Measurements from ENCODE around the gene ANKRD53. TPM values are rescaled to one million over a fixed set of nuclear protein-coding genes. Genes with fewer than 3 reads are reported as not detected.

Gene ANKRD53
- total RNA-seq, 2 donors from 2014 or later: 0.58 TPM; not detected in 1

DNA sequence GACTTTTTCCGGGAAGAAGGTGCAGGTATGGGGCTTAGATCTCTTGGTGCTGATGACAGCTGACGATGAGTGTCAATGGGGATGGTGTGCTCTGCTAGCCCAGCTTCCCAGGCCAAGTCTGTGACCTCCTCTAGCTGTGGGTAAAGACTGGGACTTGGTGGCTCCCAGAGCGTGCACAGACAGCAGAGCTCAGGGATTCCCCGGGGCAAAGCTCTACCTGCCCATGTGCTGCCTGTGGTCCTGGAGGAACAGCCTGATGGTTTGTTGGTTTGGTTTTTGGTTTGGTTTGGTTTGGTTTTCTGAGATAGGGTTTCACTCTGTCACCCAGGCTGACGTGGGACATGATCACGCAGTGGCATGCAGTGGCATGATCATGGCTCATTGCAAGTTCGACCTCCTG is 23.5 kb upstream of the ANKRD53 start:
- H3K9me3 Mint-ChIP-seq: no peaks in the 10 kb centered on the region
- ATAC-seq (replicated peaks in 1 of 2) (no peak), DNase-seq (no peak)
- peaks cover 8% of the 10 kb centered on the region for H3K4me1 Mint-ChIP-seq (ENCODE audit: low read depth)
- H3K4me3 Mint-ChIP-seq: no peak overlapping the region
- no peak overlapping the region for H3K27ac Mint-ChIP-seq
- H3K27me3 Mint-ChIP-seq (ENCODE audit: low read depth): peaks cover 35% of the 10 kb centered on the region
- H3K36me3 Mint-ChIP-seq (ENCODE audit: insufficient read depth in 2 of 2): no peaks in the 10 kb centered on the region

GRCh38 chr2:70956141-70956540 is 22.3 kb upstream of the ANKRD53 start:
- no peak for ATAC-seq (replicated peaks in 1 of 2)
- no peaks in the 10 kb centered on the region for H3K36me3 Mint-ChIP-seq (ENCODE audit: insufficient read depth in 2 of 2)
- no peak for DNase-seq
- no peaks in the 10 kb centered on the region for H3K9me3 Mint-ChIP-seq
- peaks cover 8% of the 10 kb centered on the region for H3K4me1 Mint-ChIP-seq (ENCODE audit: low read depth)
- no peak overlapping the region for H3K4me3 Mint-ChIP-seq
- H3K27ac Mint-ChIP-seq: no peak overlapping the region
- peaks cover 35% of the 10 kb centered on the region for H3K27me3 Mint-ChIP-seq (ENCODE audit: low read depth)

GRCh38 chr2:70957798-70958197 is 20.6 kb upstream of the ANKRD53 start:
- no peak overlapping the region for H3K4me3 Mint-ChIP-seq
- no peak overlapping the region for H3K27ac Mint-ChIP-seq
- DNase-seq (no peak), ATAC-seq (replicated peaks in 1 of 2) (no peak)
- peaks cover 8% of the 10 kb centered on the region for H3K4me1 Mint-ChIP-seq (ENCODE audit: low read depth)
- H3K9me3 Mint-ChIP-seq: no peaks in the 10 kb centered on the region
- H3K27me3 Mint-ChIP-seq (ENCODE audit: low read depth): peaks cover 40% of the 10 kb centered on the region
- H3K36me3 Mint-ChIP-seq (ENCODE audit: insufficient read depth in 2 of 2): no peaks in the 10 kb centered on the region

DNA sequence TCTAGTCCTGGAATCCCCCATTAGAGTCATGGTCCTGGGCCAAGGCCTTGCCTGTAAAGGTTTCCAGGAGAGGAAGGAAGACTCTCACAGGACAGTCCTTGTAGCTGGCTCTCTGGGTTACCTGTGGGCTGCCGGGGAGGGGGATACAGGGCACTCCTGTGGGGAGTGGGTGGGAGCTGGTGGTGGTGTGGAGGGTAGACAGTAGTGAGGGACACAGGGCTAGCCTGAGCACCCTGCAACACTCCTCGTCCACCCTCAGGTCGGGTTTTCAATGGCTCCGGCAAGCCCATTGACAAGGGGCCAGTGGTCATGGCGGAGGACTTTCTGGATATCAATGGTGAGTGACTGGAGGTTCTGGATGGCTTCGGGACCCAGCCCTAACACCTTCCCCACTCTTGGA is 19.7 kb upstream of the ANKRD53 start:
- Mint-ChIP-seq H3K4me1 (ENCODE audit: low read depth) (peaks cover 8% of the 10 kb centered on the region), H3K9me3 (no peaks in the 10 kb centered on the region), H3K4me3 (no peak overlapping the region), H3K27me3 (ENCODE audit: low read depth) (peaks cover 42% of the 10 kb centered on the region), H3K36me3 (ENCODE audit: insufficient read depth in 2 of 2) (no peaks in the 10 kb centered on the region), H3K27ac (no peak overlapping the region)
- DNase-seq (no peak), ATAC-seq (replicated peaks in 1 of 2) (no peak)

GRCh38 chr2:70959271-70959761 is 19.1 kb upstream of the ANKRD53 start:
- H3K36me3 Mint-ChIP-seq (ENCODE audit: insufficient read depth in 2 of 2): no peaks in the 10 kb centered on the region
- no peak overlapping the region for H3K27ac Mint-ChIP-seq
- no peak for DNase-seq
- H3K4me1 Mint-ChIP-seq (ENCODE audit: low read depth): peaks cover 8% of the 10 kb centered on the region
- peaks cover 42% of the 10 kb centered on the region for H3K27me3 Mint-ChIP-seq (ENCODE audit: low read depth)
- H3K4me3 Mint-ChIP-seq: no peak overlapping the region
- ATAC-seq (replicated peaks in 1 of 2): peak in 1 of 2 donors; percentile 48
- no peaks in the 10 kb centered on the region for H3K9me3 Mint-ChIP-seq

- H3K4me1 Mint-ChIP-seq (ENCODE audit: low read depth): peaks cover 9% of the 10 kb centered on the region
- peaks cover 41% of the 10 kb centered on the region for H3K27me3 Mint-ChIP-seq (ENCODE audit: low read depth)
- H3K4me3 Mint-ChIP-seq: no peak overlapping the region
- no peak overlapping the region for H3K27ac Mint-ChIP-seq
- DNase-seq (no peak), ATAC-seq (replicated peaks in 1 of 2) (no peak)
- no peaks in the 10 kb centered on the region for H3K9me3 Mint-ChIP-seq
- H3K36me3 Mint-ChIP-seq (ENCODE audit: insufficient read depth in 2 of 2): no peaks in the 10 kb centered on the region
These were observed 18.3 kb upstream of the ANKRD53 start for GRCh38 chr2:70959851-70960832.

DNA sequence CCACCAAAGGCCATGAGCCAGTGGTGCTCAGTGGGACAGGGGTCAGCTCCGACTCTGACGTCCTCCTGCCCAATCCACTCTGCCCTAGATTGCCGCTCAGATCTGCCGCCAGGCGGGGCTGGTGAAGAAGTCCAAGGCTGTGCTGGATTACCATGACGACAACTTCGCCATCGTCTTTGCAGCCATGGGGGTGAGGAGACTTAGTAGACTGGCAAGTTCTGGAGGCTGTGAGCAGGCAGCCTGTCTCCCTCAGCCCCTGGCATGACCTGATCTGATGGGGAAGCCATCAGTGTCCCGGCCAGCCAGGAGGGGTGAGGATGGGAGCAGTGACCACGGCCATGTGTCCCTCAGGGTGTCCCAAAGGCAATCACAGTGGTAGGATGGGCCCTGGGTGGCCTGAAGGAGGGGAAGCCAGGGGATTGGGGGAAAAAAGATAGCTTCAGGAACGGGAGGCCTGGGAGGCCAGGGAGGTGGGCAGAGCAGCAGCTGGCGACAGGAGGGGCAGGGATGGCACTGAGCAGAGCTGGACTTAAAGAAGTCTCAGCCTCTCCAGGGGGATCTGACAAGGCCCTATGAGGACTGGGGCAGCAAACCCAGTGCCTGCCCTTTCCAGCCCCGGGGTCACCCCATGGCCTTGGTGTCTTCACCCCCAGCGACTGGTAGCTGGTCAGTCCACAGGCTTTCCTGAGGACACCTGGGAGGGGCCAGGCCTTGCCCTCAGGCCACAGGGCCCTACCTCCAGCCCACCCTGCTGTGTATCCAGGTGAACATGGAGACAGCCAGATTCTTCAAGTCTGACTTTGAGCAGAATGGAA is 17.4 kb upstream of the ANKRD53 start:
- no peaks in the 10 kb centered on the region for H3K9me3 Mint-ChIP-seq
- H3K36me3 Mint-ChIP-seq (ENCODE audit: insufficient read depth in 2 of 2): no peaks in the 10 kb centered on the region
- no peak overlapping the region for H3K27ac Mint-ChIP-seq
- ATAC-seq (replicated peaks in 1 of 2) (no peak), DNase-seq (no peak)
- H3K4me3 Mint-ChIP-seq: no peak overlapping the region
- H3K4me1 Mint-ChIP-seq (ENCODE audit: low read depth): peaks cover 6% of the 10 kb centered on the region
- peaks cover 32% of the 10 kb centered on the region for H3K27me3 Mint-ChIP-seq (ENCODE audit: low read depth)

DNA sequence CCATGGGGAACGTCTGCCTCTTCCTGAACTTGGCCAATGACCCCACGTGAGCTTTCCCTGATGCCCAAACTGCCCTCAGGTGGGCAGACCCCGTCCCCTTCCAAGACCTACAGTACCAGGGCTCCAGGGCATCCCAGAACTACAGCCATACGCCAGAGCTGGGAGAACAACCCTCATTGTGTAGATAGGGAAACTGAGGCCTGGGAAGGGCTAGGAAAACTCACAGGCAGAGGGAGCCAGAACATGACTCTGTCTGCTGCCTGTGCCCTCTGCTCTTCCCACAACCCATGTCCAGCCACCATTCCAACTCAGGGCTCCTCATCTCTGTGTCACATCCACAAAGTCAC is 16.8 kb upstream of the ANKRD53 start:
- Mint-ChIP-seq H3K27ac (no peak overlapping the region), H3K9me3 (no peaks in the 10 kb centered on the region), H3K4me1 (ENCODE audit: low read depth) (peaks cover 6% of the 10 kb centered on the region), H3K4me3 (no peak overlapping the region), H3K27me3 (ENCODE audit: low read depth) (peaks cover 27% of the 10 kb centered on the region), H3K36me3 (ENCODE audit: insufficient read depth in 2 of 2) (no peaks in the 10 kb centered on the region)
- DNase-seq: no peak
- ATAC-seq (replicated peaks in 1 of 2): no peak

DNA sequence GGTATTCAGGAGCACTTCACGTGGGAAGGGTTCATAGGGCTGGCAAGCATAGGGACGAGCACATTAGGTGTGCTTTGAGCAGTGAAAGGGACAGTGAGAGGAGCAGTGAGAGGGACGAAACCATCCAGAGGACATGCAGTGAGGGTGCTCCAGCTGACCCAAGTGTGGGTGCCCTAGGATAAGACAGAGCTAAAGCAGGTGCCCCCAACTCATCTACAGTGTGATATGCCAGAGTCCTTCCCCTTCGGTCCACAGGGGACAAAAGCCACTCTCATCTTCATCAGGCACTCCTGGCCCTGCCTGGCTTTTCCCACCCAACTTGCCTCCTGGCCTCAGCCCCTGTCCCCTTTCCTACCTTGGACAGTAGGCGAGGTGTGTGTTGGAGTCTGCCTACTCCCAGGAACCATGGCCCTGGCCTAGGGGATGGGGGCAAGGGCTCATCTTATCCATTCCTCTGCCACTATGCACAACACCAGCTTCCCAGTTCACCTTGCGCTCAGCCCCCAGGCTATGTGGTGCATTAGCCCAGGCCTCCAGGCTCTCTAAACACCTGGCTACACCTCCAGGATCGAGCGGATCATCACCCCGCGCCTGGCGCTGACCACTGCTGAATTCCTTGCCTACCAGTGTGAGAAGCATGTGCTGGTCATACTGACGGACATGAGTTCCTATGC is 16.1 kb upstream of the ANKRD53 start:
- Mint-ChIP-seq H3K36me3 (ENCODE audit: insufficient read depth in 2 of 2) (no peaks in the 10 kb centered on the region), H3K4me1 (ENCODE audit: low read depth) (peaks cover 6% of the 10 kb centered on the region), H3K27ac (no peak overlapping the region), H3K27me3 (ENCODE audit: low read depth) (peaks cover 27% of the 10 kb centered on the region), H3K9me3 (no peaks in the 10 kb centered on the region), H3K4me3 (no peak overlapping the region)
- DNase-seq (no peak), ATAC-seq (replicated peaks in 1 of 2) (no peak)

GRCh38 chr2:70962885-70963878 is 15.2 kb upstream of the ANKRD53 start:
- no peaks in the 10 kb centered on the region for H3K36me3 Mint-ChIP-seq (ENCODE audit: insufficient read depth in 2 of 2)
- DNase-seq: no peak
- no peak overlapping the region for H3K4me3 Mint-ChIP-seq

GRCh38 chr2:70964133-70964532 is 14.3 kb upstream of the ANKRD53 start:
- Mint-ChIP-seq H3K4me1 (ENCODE audit: low read depth) (peaks cover 6% of the 10 kb centered on the region), H3K4me3 (no peak overlapping the region), H3K9me3 (no peaks in the 10 kb centered on the region), H3K36me3 (ENCODE audit: insufficient read depth in 2 of 2) (no peaks in the 10 kb centered on the region), H3K27me3 (ENCODE audit: low read depth) (peaks cover 27% of the 10 kb centered on the region), H3K27ac (no peak overlapping the region)
- DNase-seq (no peak), ATAC-seq (replicated peaks in 1 of 2) (no peak)

More at GRCh38 chr2:70962885-70963878, 15.2 kb upstream of the ANKRD53 start:
- H3K27ac Mint-ChIP-seq: no peak overlapping the region
- ATAC-seq (replicated peaks in 1 of 2): no peak
- H3K27me3 Mint-ChIP-seq (ENCODE audit: low read depth): peaks cover 27% of the 10 kb centered on the region
- peaks cover 6% of the 10 kb centered on the region for H3K4me1 Mint-ChIP-seq (ENCODE audit: low read depth)
- no peaks in the 10 kb centered on the region for H3K9me3 Mint-ChIP-seq

All from activated T-cell treated with anti-CD3 and anti-CD28 coated beads, Interleukin-2, amount 50 U/mL, for 72 hours (primary cell).